PC-3 (cell line): ENCODE measurements around the gene RFLNA. TPM values are rescaled to one million over a fixed set of nuclear protein-coding genes. Genes with fewer than 3 reads are reported as not detected.

Experiments
- ATAC-seq: fragments of 200-7000 bp; cut with Tn5 transposase; 2 replicates; pipeline ENCODE4 v1.9.1; 2020; ENCODE audit warnings: mild to moderate bottlenecking, moderate library complexity
- BruUV-seq: library from RNA; stranded (reverse); fragments of 400-500 nt; replicated peaks from 2 replicates; lab custom pipeline; 2021; lab: Mats Ljungman, UMichigan
- CTCF ChIA-PET: fragments of 300-600 bp; sonication (Branson Sonifier 250); formaldehyde crosslinking; loops from one replicate; lab custom pipeline; 2022; ENCODE audit warnings: antibody characterized with exemption; lab: Charles Lee
- POLR2A ChIA-PET: fragments of 300-600 bp; sonication (Branson Sonifier 250); formaldehyde crosslinking; loops from one replicate; lab custom pipeline; 2022; ENCODE audit warnings: antibody characterized with exemption; ENCODE audit not compliant: unreplicated experiment; lab: Charles Lee
- DNase-seq: peaks from one replicate; pipeline ENCODE4 v3.0.0-alpha.2; 2015
- H2AFZ ChIP-seq: fragments of 300-600 bp; sonication (generic); 2 replicates; pipeline ENCODE4 v1.6.0; 2016; ENCODE audit warnings: antibody characterized with exemption, low read length
- H3F3A ChIP-seq: fragments of 300-600 bp; sonication (generic); one replicate; pipeline ENCODE4 v1.6.0; 2017; ENCODE audit warnings: antibody characterized with exemption, low read length, control low read depth, mild to moderate bottlenecking; ENCODE audit not compliant: unreplicated experiment
- H3K27ac ChIP-seq: fragments of 300-600 bp; sonication (generic); 2 replicates; pipeline ENCODE4 v1.5.1; 2016; ENCODE audit warnings: mild to moderate bottlenecking, low read length
- H3K27me3 ChIP-seq: fragments of 300-600 bp; sonication (generic); 2 replicates; pipeline ENCODE4 v1.6.1; 2016; ENCODE audit warnings: low read length, mixed read lengths
- H3K36me3 ChIP-seq: fragments of 300-600 bp; sonication (generic); 2 replicates; pipeline ENCODE4 v1.6.1; 2016; ENCODE audit warnings: low read depth, mixed run types, low read length, mixed read lengths
- H3K4me1 ChIP-seq: fragments of 300-600 bp; sonication (generic); 2 replicates; pipeline ENCODE4 v1.5.1; 2016; ENCODE audit warnings: low read length; ENCODE audit not compliant: insufficient read depth
- H3K4me2 ChIP-seq: fragments of 300-600 bp; sonication (generic); 2 replicates; pipeline ENCODE4 v1.6.0; 2016; ENCODE audit warnings: low read length
- H3K4me3 ChIP-seq: fragments of 300-600 bp; sonication (generic); 2 replicates; pipeline ENCODE4 v1.5.1; 2016; ENCODE audit warnings: mild to moderate bottlenecking, low read length, mixed read lengths
- H3K79me2 ChIP-seq: fragments of 300-600 bp; sonication (generic); 2 replicates; pipeline ENCODE4 v1.6.1; 2017; ENCODE audit warnings: low read length, mixed read lengths
- H3K9ac ChIP-seq: fragments of 300-600 bp; sonication (generic); 2 replicates; pipeline ENCODE4 v1.6.0; 2016; ENCODE audit warnings: mild to moderate bottlenecking, low read length
- H3K9me2 ChIP-seq: fragments of 300-600 bp; sonication (generic); replicated peaks from 2 replicates; pipeline ENCODE4 v1.6.1; 2016; ENCODE audit warnings: mixed run types, low read length, mixed read lengths
- H3K9me3 ChIP-seq: fragments of 300-600 bp; sonication (generic); 2 replicates; pipeline ENCODE4 v1.6.1; 2016; ENCODE audit warnings: low read length, mixed read lengths
- H4K20me1 ChIP-seq: fragments of 300-600 bp; sonication (generic); 2 replicates; pipeline ENCODE4 v1.6.1; 2016; ENCODE audit warnings: low read length, mixed read lengths
- CTCF ChIP-seq: fragments of 300-600 bp; sonication (generic); conservative IDR thresholded peaks from 2 replicates; pipeline ENCODE4 v1.5.1; 2017; ENCODE audit warnings: antibody characterized with exemption, low read depth, mild to moderate bottlenecking, low read length
- EZH2 ChIP-seq: fragments of 300-600 bp; sonication (generic); IDR thresholded peaks from one replicate; pipeline ENCODE4 v1.6.1; 2017; ENCODE audit warnings: antibody characterized with exemption, mild to moderate bottlenecking, low read length; ENCODE audit not compliant: unreplicated experiment
- EZH2phosphoT487 ChIP-seq: fragments of 300-600 bp; sonication (generic); IDR thresholded peaks from 2 replicates; pipeline ENCODE4 v1.6.1; 2018; ENCODE audit warnings: mild to moderate bottlenecking, antibody characterized with exemption, low read length, borderline replicate concordance
- intact Hi-C: fragments of 100-400 bp; cut with micrococcal nuclease; formaldehyde crosslinking; loops from 2 replicates; pipeline ENCODE4 v1.9.0; 2023
- total RNA-seq: library from RNA; depleted of rRNA; stranded (reverse); fragments of >200 nt; gene quantifications from 2 replicates; pipeline ENCODE4 v1.2.3, GENCODE V29; 2014

Gene RFLNA
- total RNA-seq, 1 experiment from 2014 or later: not detected

- intact Hi-C loops: no loop called here
- BruUV-seq: no TSS peak
- Histone ChIP-seq H3F3A (no peaks in the 10 kb centered on the region), H3K4me3 (no peak overlapping the region), H4K20me1 (no peaks in the 10 kb centered on the region), H3K4me1 (no peaks in the 10 kb centered on the region), H3K36me3 (no peaks in the 10 kb centered on the region), H3K79me2 (no peaks in the 10 kb centered on the region), H3K4me2 (no peak overlapping the region), H3K27ac (no peak overlapping the region), H3K9ac (no peak overlapping the region), H2AFZ (no peak overlapping the region), H3K9me3 (no peaks in the 10 kb centered on the region), H3K27me3 (peaks cover 100% of the 10 kb centered on the region), H3K9me2 (no peaks in the 10 kb centered on the region)
- no peak for ATAC-seq
- TF ChIP-seq EZH2 (peak; percentile 77), CTCF (no peak), EZH2phosphoT487 (no peak; the same call in 1 of the 2 replicates)
- ChIA-PET CTCF (no interaction called here), POLR2A (no interaction called here)
- no peak for DNase-seq
These were observed 15.6 kb upstream of the RFLNA start for GRCh38 chr12:124279315-124279714.

- no peak overlapping the region for H3K4me3 ChIP-seq
- H3K79me2 ChIP-seq: no peaks in the 10 kb centered on the region
- H3K9ac ChIP-seq: no peak overlapping the region
- H3K36me3 ChIP-seq: no peaks in the 10 kb centered on the region
- no peak for TF ChIP-seq CTCF
- no peak for TF ChIP-seq EZH2phosphoT487
- TF ChIP-seq EZH2: no peak
- H3K27ac ChIP-seq: no peak overlapping the region
- no peaks in the 10 kb centered on the region for H3F3A ChIP-seq
- ChIA-PET POLR2A (interaction anchor here (0.7 kb wide), 1 partner anchor 51 kb away, joined by 3 read pairs; no protein-coding TSS in a partner anchor), CTCF (no interaction called here)
- no peaks in the 10 kb centered on the region for H3K4me1 ChIP-seq
- H3K9me2 ChIP-seq: no peaks in the 10 kb centered on the region
- no TSS peak for BruUV-seq
- no peaks in the 10 kb centered on the region for H4K20me1 ChIP-seq
- peak; percentile 33 for ATAC-seq
- no peaks in the 10 kb centered on the region for H3K9me3 ChIP-seq
- H3K27me3 ChIP-seq: peaks cover 100% of the 10 kb centered on the region
- intact Hi-C loops: no loop called here
- H3K4me2 ChIP-seq: no peak overlapping the region
- DNase-seq: no peak
- no peak overlapping the region for H2AFZ ChIP-seq
These were observed 15.0 kb upstream of the RFLNA start for GRCh38 chr12:124279846-124280360.

GRCh38 chr12:124281309-124281708 lies 13.6 kb upstream of the RFLNA start:
- ATAC-seq (no peak), DNase-seq (no peak)
- H3K4me3 ChIP-seq: no peak overlapping the region
- H3K4me2 ChIP-seq: no peak overlapping the region
- no peak overlapping the region for H3K27ac ChIP-seq
- no peaks in the 10 kb centered on the region for H3K9me2 ChIP-seq
- TF ChIP-seq EZH2phosphoT487 (no peak), CTCF (no peak), EZH2 (no peak)
- H2AFZ ChIP-seq: no peak overlapping the region
- H3K4me1 ChIP-seq: no peaks in the 10 kb centered on the region
- H3K9me3 ChIP-seq: no peaks in the 10 kb centered on the region
- peaks cover 99% of the 10 kb centered on the region for H3K27me3 ChIP-seq
- POLR2A ChIA-PET: no interaction called here
- no peaks in the 10 kb centered on the region for H3F3A ChIP-seq
- H4K20me1 ChIP-seq: no peaks in the 10 kb centered on the region
- H3K36me3 ChIP-seq: no peaks in the 10 kb centered on the region
- intact Hi-C loops: no loop called here
- no TSS peak for BruUV-seq
- no peaks in the 10 kb centered on the region for H3K79me2 ChIP-seq
- CTCF ChIA-PET: interaction anchor here (0.5 kb wide), 1 partner anchor 244 kb away, joined by 4 read pairs; no protein-coding TSS in a partner anchor
- H3K9ac ChIP-seq: no peak overlapping the region
